Vagina (tissue), 2 donors: ENCODE measurements around the gene KCNK17. TPM values are rescaled to one million over a fixed set of nuclear protein-coding genes. Genes with fewer than 3 reads are reported as not detected.

Experiments used
- DNase-seq, 2 donors: peaks; one replicate each; pipeline ENCODE4 v3.0.0-alpha.2; 2017; ENCODE audit errors: extremely low spot score in 2 of 2
- H3K27ac ChIP-seq: fragments of 200-600 bp; sonication (generic); one replicate; pipeline ENCODE4 v1.5.1; 2019
- H3K27me3 ChIP-seq: fragments of 200-600 bp; sonication (generic); one replicate; pipeline ENCODE4 v1.5.1; 2019
- H3K36me3 ChIP-seq, 2 donors: fragments of 200-600 bp; sonication (generic); one replicate each; pipeline ENCODE4 v1.5.1; 2017 to 2019
- H3K4me1 ChIP-seq: fragments of 200-600 bp; sonication (generic); one replicate; pipeline ENCODE4 v1.5.1; 2019
- H3K4me3 ChIP-seq, 2 donors: fragments of 200-600 bp; sonication (generic); 1 replicate in 1 of 2; 2 replicates in 1 of 2; pipeline ENCODE4 v1.5.1; 2016 to 2019
- H3K9me3 ChIP-seq: fragments of 200-600 bp; sonication (generic); one replicate; pipeline ENCODE4 v1.5.1; 2019
- POLR2A ChIP-seq, 2 donors: fragments of 450-650 bp; IDR thresholded peaks; one replicate each; pipeline ENCODE4 v1.6.1; 2017; ENCODE audit warnings: antibody characterized with exemption in 2 of 2, mild to moderate bottlenecking in 2 of 2, moderate library complexity in 2 of 2
- POLR2AphosphoS5 ChIP-seq, 2 donors: sonication (generic); formaldehyde crosslinking; IDR thresholded peaks; one replicate each; pipeline ENCODE4 v1.9.0; 2017; ENCODE audit warnings: antibody characterized with exemption in 2 of 2, mild to moderate bottlenecking in 2 of 2, low read depth in 1 of 2; ENCODE audit not compliant: insufficient read depth in 1 of 2
- intact Hi-C: fragments of 100-400 bp; cut with DNase I; formaldehyde crosslinking; loops from one replicate; pipeline ENCODE4 v1.15.1; 2023
- total RNA-seq: library from RNA; depleted of rRNA; stranded (reverse); fragments of >200 nt; gene quantifications from one replicate; pipeline ENCODE4 v1.2.3, GENCODE V29; 2016
- TF ChIP-seq, protein P1 (sequence below), 3 experiments: fragments of 450-650 bp in 2 of 3; fragments of 200-600 bp in 1 of 3; sonication (generic) in 1 of 3; IDR thresholded peaks; one replicate each; pipeline ENCODE4 v1.5.1; 2017 to 2019; ENCODE audit warnings: antibody characterized with exemption in 3 of 3, mild to moderate bottlenecking in 2 of 3, moderate library complexity in 2 of 3

Gene KCNK17
- total RNA-seq, 1 donor from 2014 or later = not detected

DNA sequence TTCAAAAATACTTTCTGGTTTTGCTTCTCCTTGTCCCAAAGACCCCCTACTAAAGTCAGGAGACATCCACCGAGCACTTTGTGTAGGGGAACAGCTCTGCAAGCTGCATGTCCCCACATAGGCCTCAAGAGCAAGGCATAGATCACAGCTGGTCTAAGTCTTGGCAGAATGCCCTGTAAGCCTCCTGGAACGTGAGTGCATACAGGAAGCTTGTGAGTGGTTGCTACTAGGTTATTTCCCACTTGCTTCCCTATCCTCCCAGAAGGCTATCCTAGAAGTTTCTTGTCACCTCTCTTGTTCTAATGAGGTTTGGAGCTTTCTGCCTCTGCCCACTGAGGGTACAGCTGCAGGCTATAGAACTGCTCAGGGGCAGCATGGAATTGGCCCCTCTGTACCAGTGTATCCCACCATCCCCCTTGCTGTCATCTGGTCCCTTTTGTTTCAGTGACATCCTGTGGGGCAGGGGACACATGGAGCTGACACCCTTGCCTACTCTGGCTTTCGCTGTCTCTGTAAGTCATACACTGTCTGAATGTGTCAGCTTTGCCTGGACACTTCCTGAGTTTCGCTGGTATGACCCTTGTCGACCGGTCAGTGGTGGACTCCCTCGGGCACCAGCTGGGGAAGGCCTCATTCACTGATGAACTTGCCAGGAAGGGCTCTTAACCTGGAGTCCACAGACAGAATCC, 43.9 kb upstream of the KCNK17 start:
- intact Hi-C loops = loop anchor here (10.0 kb wide), 1 partner anchor 967 kb away; no protein-coding TSS in a partner anchor
- TF ChIP-seq POLR2AphosphoS5 (IDR thresholded peaks at IDR 0.05; ENCODE audit: insufficient read depth in 1 of 2, low read depth in 1 of 2) (no peak), POLR2A (IDR thresholded peaks at IDR 0.05) (no peak)
- TF ChIP-seq, protein P1, sequence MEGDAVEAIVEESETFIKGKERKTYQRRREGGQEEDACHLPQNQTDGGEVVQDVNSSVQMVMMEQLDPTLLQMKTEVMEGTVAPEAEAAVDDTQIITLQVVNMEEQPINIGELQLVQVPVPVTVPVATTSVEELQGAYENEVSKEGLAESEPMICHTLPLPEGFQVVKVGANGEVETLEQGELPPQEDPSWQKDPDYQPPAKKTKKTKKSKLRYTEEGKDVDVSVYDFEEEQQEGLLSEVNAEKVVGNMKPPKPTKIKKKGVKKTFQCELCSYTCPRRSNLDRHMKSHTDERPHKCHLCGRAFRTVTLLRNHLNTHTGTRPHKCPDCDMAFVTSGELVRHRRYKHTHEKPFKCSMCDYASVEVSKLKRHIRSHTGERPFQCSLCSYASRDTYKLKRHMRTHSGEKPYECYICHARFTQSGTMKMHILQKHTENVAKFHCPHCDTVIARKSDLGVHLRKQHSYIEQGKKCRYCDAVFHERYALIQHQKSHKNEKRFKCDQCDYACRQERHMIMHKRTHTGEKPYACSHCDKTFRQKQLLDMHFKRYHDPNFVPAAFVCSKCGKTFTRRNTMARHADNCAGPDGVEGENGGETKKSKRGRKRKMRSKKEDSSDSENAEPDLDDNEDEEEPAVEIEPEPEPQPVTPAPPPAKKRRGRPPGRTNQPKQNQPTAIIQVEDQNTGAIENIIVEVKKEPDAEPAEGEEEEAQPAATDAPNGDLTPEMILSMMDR (IDR thresholded peaks at IDR 0.05) = no peak
- Histone ChIP-seq H3K4me1 (no peaks in the 10 kb centered on the region), H3K27ac (no peak overlapping the region), H3K36me3 (no peaks in the 10 kb centered on the region), H3K4me3 (no peak overlapping the region), H3K9me3 (no peaks in the 10 kb centered on the region), H3K27me3 (no peaks in the 10 kb centered on the region)
- no peak for DNase-seq

DNA sequence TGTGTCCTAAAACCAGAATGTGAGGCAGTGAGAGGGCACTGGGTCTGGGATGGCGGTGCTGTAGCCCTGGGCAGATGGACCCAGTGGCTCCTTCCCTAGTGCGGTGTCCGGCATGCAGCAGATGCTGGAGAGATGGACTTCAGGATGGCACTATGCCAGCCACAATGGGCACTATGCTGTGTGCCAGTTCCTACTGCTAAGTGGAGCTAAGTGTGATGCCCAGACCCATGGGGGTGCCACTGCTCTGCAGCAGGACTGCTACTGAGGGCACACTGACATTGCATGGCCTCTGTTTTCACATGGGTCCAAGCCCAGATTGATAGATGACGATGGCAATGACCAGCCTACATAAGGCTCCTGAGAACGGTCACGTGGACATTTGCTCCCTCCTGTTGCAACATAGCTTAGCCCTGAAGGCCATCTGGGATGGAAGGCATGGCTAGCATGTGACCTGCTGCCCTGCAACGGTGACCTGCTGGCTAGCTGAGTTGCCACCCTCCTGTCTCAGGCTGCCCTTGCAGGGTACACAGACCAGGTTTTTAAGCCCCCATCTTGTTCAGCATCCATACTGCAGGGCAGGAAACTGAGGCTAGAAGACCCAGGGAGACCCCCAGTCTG, 39.6 kb upstream of the KCNK17 start:
- no peak for DNase-seq
- H3K4me1 ChIP-seq = no peaks in the 10 kb centered on the region
- no peak overlapping the region for H3K4me3 ChIP-seq
- no peaks in the 10 kb centered on the region for H3K36me3 ChIP-seq
- intact Hi-C loops = loop anchor here (10.0 kb wide), 1 partner anchor 971 kb away; no protein-coding TSS in a partner anchor
- no peaks in the 10 kb centered on the region for H3K27me3 ChIP-seq
- H3K27ac ChIP-seq = no peak overlapping the region
- TF ChIP-seq, protein P1 (IDR thresholded peaks at IDR 0.05) = no peak
- TF ChIP-seq POLR2AphosphoS5 (IDR thresholded peaks at IDR 0.05; ENCODE audit: insufficient read depth in 1 of 2, low read depth in 1 of 2) (no peak), POLR2A (IDR thresholded peaks at IDR 0.05) (no peak)
- no peaks in the 10 kb centered on the region for H3K9me3 ChIP-seq

DNA sequence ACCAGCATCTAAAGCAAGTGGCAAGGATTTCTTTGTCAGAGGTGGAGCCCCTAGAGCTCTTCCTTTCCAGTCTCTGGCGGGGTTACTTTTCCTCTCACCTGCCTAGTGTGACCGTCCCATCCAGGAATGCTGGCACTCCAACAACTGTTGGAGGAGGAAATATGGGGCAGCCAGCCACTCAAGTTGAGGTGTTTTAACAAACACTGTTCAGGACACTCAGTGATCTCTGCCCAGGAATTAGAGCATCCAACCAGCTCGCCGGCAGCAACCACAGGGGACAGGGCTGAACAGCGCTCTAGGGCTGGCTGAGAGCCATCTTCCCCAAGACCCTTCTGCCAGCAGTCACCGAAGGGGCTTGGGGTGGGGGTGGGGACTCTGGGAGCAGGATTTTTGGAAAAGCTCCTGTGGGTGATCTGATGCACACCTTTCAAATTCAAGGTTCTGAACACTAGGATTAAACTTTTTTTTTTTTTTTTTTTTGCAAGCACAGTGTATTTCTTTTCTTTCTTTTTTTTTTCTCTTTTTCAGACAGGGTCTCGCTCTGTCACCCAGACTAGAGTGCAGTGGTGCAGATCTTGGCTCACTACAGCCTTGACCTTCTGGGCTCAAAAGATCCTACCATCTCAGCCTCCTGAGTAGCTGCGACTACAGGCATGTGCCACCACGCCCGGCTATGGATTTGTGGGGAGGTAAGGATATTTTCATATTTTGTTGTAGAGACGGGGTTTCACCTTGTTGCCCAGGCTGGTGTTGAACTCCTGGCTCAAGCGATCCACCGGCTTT, 36.7 kb upstream of the KCNK17 start:
- DNase-seq = no peak
- no peaks in the 10 kb centered on the region for H3K9me3 ChIP-seq
- intact Hi-C loops = loop anchor here (10.0 kb wide), 1 partner anchor 974 kb away; no protein-coding TSS in a partner anchor
- H3K4me1 ChIP-seq = no peaks in the 10 kb centered on the region
- no peaks in the 10 kb centered on the region for H3K36me3 ChIP-seq
- H3K27me3 ChIP-seq = no peaks in the 10 kb centered on the region
- no peak overlapping the region for H3K27ac ChIP-seq
- TF ChIP-seq POLR2A (IDR thresholded peaks at IDR 0.05) (no peak), POLR2AphosphoS5 (IDR thresholded peaks at IDR 0.05; ENCODE audit: insufficient read depth in 1 of 2, low read depth in 1 of 2) (no peak)
- TF ChIP-seq, protein P1 (IDR thresholded peaks at IDR 0.05) = no peak
- H3K4me3 ChIP-seq = no peak overlapping the region

DNA sequence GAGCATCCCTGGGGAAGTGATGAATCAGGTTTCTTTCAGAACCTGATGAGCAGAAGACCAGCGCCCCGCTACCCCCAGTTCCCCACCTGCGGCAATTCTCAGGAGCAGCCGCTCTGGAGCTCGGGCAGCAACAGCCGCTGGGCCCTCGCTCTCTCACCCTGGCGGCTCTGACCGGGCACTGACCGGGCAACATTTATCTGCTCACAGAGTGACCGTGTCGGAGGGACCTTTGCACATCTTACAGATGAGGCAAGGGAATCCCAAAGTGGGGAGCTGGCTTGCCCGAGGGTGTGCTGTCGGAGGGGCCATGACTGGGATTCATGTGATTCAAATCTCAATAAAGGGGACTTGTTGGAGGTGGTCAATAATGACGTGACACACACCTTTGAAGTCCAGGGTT, 34.5 kb upstream of the KCNK17 start:
- Histone ChIP-seq H3K27me3 (no peaks in the 10 kb centered on the region), H3K27ac (no peak overlapping the region), H3K4me1 (no peaks in the 10 kb centered on the region), H3K4me3 (no peak overlapping the region), H3K9me3 (no peaks in the 10 kb centered on the region), H3K36me3 (no peaks in the 10 kb centered on the region)
- TF ChIP-seq POLR2AphosphoS5 (IDR thresholded peaks at IDR 0.05; ENCODE audit: insufficient read depth in 1 of 2, low read depth in 1 of 2) = no peak
- TF ChIP-seq, protein P1 (IDR thresholded peaks at IDR 0.05) = no peak
- TF ChIP-seq POLR2A (IDR thresholded peaks at IDR 0.05) = no peak
- DNase-seq = no peak
- intact Hi-C loops = no loop called here
